ENCODE data around the gene ADSS2.

- no peak for TF ChIP-seq CTCF (IDR thresholded peaks at IDR 0.05)
- no peak for TF ChIP-seq POLR2A (IDR thresholded peaks at IDR 0.05)
These were observed 16.0 kb downstream of the ADSS2 start for GRCh38 chr1:244435562-244436205.

All from body of pancreas (tissue), 4 donors.